ENCODE data around the gene ZSCAN10. TPM values are rescaled to one million over a fixed set of nuclear protein-coding genes. Genes with fewer than 3 reads are reported as not detected.

ZSCAN10 gene
- total and polyA plus RNA-seq, 2 donors (not counting 3 experiments of a cell fraction or from before 2014, with no cell fraction given) = not detected

DNA sequence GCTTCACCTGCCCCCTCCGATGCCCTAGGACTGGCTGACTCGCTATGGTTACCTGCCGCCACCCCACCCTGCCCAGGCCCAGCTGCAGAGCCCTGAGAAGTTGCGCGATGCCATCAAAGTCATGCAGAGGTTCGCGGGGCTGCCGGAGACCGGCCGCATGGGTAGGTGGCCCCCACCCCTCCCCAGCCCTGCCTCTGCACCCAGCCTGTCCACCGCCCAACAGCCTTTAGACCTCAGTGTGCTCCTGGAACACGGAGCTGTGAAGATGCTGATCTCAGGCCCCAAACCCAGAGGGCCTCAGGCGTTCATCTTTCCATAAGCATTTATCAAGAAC is 51.7 kb downstream of the ZSCAN10 start:
- Histone ChIP-seq H3K27ac (ENCODE audit: insufficient read depth, low read depth, low read length) (no peak overlapping the region), H3K79me2 (ENCODE audit: control insufficient read depth, insufficient read depth, low read length) (no peaks in the 10 kb centered on the region), H3K9me3 (replicated peaks; ENCODE audit: control insufficient read depth, insufficient read depth, low read length) (no peaks in the 10 kb centered on the region), H3K27me3 (ENCODE audit: control insufficient read depth in 2 of 2, insufficient read depth in 2 of 2, low read length in 2 of 2) (peaks cover 18 to 27% of the 10 kb centered on the region in 2 experiments), H3K36me3 (ENCODE audit: control insufficient read depth in 2 of 2, extremely low read depth in 1 of 2, insufficient read depth in 2 of 2, low read length in 2 of 2) (no peaks in the 10 kb centered on the region), H2AFZ (ENCODE audit: low read depth, low read length) (no peak overlapping the region), H4K20me1 (replicated peaks; ENCODE audit: control insufficient read depth, extremely low read depth, insufficient read depth, low read length) (no peaks in the 10 kb centered on the region), H3K9me1 (replicated peaks; ENCODE audit: control insufficient read depth, extremely low read depth, insufficient read depth, low read length) (no peaks in the 10 kb centered on the region), H3K4me1 (ENCODE audit: control insufficient read depth, extremely low read depth, insufficient read depth, low read length) (peaks cover 2% of the 10 kb centered on the region), H3K4me2 (ENCODE audit: insufficient read depth, low read length) (no peak overlapping the region), H3K9ac (replicated peaks; ENCODE audit: extremely low read depth, insufficient read depth, low read length) (no peak overlapping the region), H3K4me3 (replicated peaks in 1 of 3; ENCODE audit: insufficient read depth in 1 of 3, low read depth in 1 of 3, low read length in 3 of 3) (no peak overlapping the region)
- DNase-seq (ENCODE audit: low read depth, low spot score) = no peak
- intact Hi-C loops (cut with micrococcal nuclease) (no loop called here), dilution Hi-C loops (cut with MboI; ENCODE audit: extremely low pct_ligation_motif_present, low sequenced_read_pairs) (no loop called here)
- POLR2A ChIA-PET = interaction anchor here (0.6 kb wide), 1 partner anchor 66 kb away, joined by 3 read pairs; no protein-coding TSS in a partner anchor
- no peak for TF ChIP-seq POLR2A (IDR thresholded peaks at IDR 0.05; ENCODE audit: low read depth, low read length)
- TF ChIP-seq JUN (IDR thresholded peaks at IDR 0.05; ENCODE audit: borderline replicate concordance, insufficient read depth, insufficient read length, low read depth) = no peak
- TF ChIP-seq, protein P1, sequence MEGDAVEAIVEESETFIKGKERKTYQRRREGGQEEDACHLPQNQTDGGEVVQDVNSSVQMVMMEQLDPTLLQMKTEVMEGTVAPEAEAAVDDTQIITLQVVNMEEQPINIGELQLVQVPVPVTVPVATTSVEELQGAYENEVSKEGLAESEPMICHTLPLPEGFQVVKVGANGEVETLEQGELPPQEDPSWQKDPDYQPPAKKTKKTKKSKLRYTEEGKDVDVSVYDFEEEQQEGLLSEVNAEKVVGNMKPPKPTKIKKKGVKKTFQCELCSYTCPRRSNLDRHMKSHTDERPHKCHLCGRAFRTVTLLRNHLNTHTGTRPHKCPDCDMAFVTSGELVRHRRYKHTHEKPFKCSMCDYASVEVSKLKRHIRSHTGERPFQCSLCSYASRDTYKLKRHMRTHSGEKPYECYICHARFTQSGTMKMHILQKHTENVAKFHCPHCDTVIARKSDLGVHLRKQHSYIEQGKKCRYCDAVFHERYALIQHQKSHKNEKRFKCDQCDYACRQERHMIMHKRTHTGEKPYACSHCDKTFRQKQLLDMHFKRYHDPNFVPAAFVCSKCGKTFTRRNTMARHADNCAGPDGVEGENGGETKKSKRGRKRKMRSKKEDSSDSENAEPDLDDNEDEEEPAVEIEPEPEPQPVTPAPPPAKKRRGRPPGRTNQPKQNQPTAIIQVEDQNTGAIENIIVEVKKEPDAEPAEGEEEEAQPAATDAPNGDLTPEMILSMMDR (IDR thresholded peaks at IDR 0.05; ENCODE audit: extremely low read depth in 1 of 2, insufficient read depth in 1 of 2, low read depth in 1 of 2, low read length in 2 of 2) = no peak
- TF ChIP-seq FOS (IDR thresholded peaks at IDR 0.05; ENCODE audit: borderline replicate concordance, insufficient read depth, low read length) = no peak
- TF ChIP-seq GATA2 (IDR thresholded peaks at IDR 0.05; ENCODE audit: insufficient read depth, insufficient read length, low read depth, low read length) = no peak
- TF ChIP-seq POLR2AphosphoS5 (IDR thresholded peaks at IDR 0.05; ENCODE audit: insufficient read depth, low read depth, low read length) = no peak
- TF ChIP-seq EZH2 (IDR thresholded peaks at IDR 0.05; ENCODE audit: borderline replicate concordance, low read depth, low read length, severe bottlenecking) = no peak
- TF ChIP-seq, protein P2, sequence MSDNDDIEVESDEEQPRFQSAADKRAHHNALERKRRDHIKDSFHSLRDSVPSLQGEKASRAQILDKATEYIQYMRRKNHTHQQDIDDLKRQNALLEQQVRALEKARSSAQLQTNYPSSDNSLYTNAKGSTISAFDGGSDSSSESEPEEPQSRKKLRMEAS (IDR thresholded peaks at IDR 0.05; ENCODE audit: insufficient read depth, insufficient read length) = no peak
- no peak for TF ChIP-seq MYC (IDR thresholded peaks at IDR 0.05; ENCODE audit: low read depth, low read length)
- FAIRE-seq = no peak
- CTCF ChIA-PET = interaction anchor here (0.6 to 14.7 kb wide), 5 partner anchors 11 to 88 kb away, joined by 3 to 200 read pairs (median 5); partner anchors contain the start of gene ZNF213
- BruUV-seq (replicated peaks) = no TSS peak
